OCI-LY3 (cell line): ENCODE results near the gene AGBL4.

ENCODE experiments used
- H2AFZ ChIP-seq: fragments of 200-600, 300-600 bp; shearing (Covaris generic); 2 replicates; pipeline ENCODE4 v1.6.0; 2014; ENCODE audit warnings: antibody characterized with exemption, low read depth, low read length
- H3K27ac ChIP-seq: fragments of 200-600, 300-600 bp; sonication (generic); 2 replicates; pipeline ENCODE4 v1.5.1; 2014; ENCODE audit warnings: mild to moderate bottlenecking, low read length, moderate library complexity, mixed read lengths
- H3K27me3 ChIP-seq: fragments of 200-600, 300-600 bp; sonication (generic); 2 replicates; pipeline ENCODE4 v1.6.1; 2014; ENCODE audit warnings: low read depth, low read length, mixed read lengths
- H3K36me3 ChIP-seq: fragments of 200-600, 300-600 bp; sonication (generic); replicated peaks from 2 replicates; pipeline ENCODE3; 2014; ENCODE audit warnings: low read depth, low read length, mixed read lengths
- H3K4me1 ChIP-seq: fragments of 300-600, 200-600 bp; sonication (generic); 2 replicates; pipeline ENCODE4 v1.6.1; 2014; ENCODE audit warnings: low read length, mixed read lengths
- H3K4me2 ChIP-seq: fragments of 200-600, 300-600 bp; sonication (generic); 2 replicates; pipeline ENCODE4 v1.6.1; 2014; ENCODE audit warnings: low read length, mixed read lengths
- H3K4me3 ChIP-seq: fragments of 300-600, 200-600 bp; sonication (generic); 2 replicates; pipeline ENCODE4 v1.5.1; 2014; ENCODE audit warnings: antibody characterized with exemption, mild to moderate bottlenecking, low read length, moderate library complexity
- H3K79me2 ChIP-seq: fragments of 300-600, 200-600 bp; shearing (Covaris generic); 2 replicates; pipeline ENCODE4 v1.6.1; 2014; ENCODE audit warnings: mild to moderate bottlenecking, low read length, mixed read lengths
- H3K9ac ChIP-seq: fragments of 300-600, 200-600 bp; shearing (Covaris generic); 2 replicates; pipeline ENCODE4 v1.6.0; 2014; ENCODE audit warnings: mild to moderate bottlenecking, low read length, moderate library complexity
- H3K9me3 ChIP-seq: fragments of 200-600, 300-600 bp; shearing (Covaris generic); 2 replicates; pipeline ENCODE4 v1.6.1; 2014; ENCODE audit warnings: low read length, mixed read lengths; ENCODE audit not compliant: insufficient read depth
- H4K20me1 ChIP-seq: fragments of 200-600, 300-600 bp; sonication (generic); 2 replicates; pipeline ENCODE4 v1.6.1; 2016; ENCODE audit warnings: low read length, mixed read lengths; ENCODE audit not compliant: insufficient read depth
- CTCF ChIP-seq: fragments of 200-600, 300-600 bp; sonication (generic); IDR thresholded peaks from 2 replicates; pipeline ENCODE4 v1.5.1; 2014; ENCODE audit warnings: antibody characterized with exemption, low read length, low read depth
- EZH2phosphoT487 ChIP-seq: fragments of 200-600 bp; shearing (Covaris generic); IDR thresholded peaks from 2 replicates; pipeline ENCODE4 v1.6.1; 2018; ENCODE audit warnings: antibody characterized with exemption, mixed run types, low read depth

The AGBL4 gene

GRCh38 chr1:48670234-48671020, 1353.3 kb downstream of the AGBL4 start:
- Histone ChIP-seq H3K9ac (no peak overlapping the region), H3K36me3 (no peaks in the 10 kb centered on the region), H3K9me3 (no peaks in the 10 kb centered on the region), H2AFZ (no peak overlapping the region), H3K79me2 (no peaks in the 10 kb centered on the region), H3K4me2 (no peak overlapping the region), H3K4me3 (no peak overlapping the region), H3K4me1 (peaks cover 17% of the 10 kb centered on the region), H3K27me3 (no peaks in the 10 kb centered on the region), H3K27ac (no peak overlapping the region), H4K20me1 (no peaks in the 10 kb centered on the region)
- TF ChIP-seq EZH2phosphoT487 (no peak), CTCF (no peak)

- Histone ChIP-seq H4K20me1 (no peaks in the 10 kb centered on the region), H3K79me2 (no peaks in the 10 kb centered on the region), H3K27me3 (no peaks in the 10 kb centered on the region; the same call in 1 of the 2 replicates), H3K36me3 (no peaks in the 10 kb centered on the region), H3K4me3 (no peak overlapping the region), H3K9me3 (no peaks in the 10 kb centered on the region), H3K4me2 (no peak overlapping the region), H3K9ac (no peak overlapping the region), H2AFZ (no peak overlapping the region), H3K27ac (no peak overlapping the region), H3K4me1 (no peaks in the 10 kb centered on the region)
- TF ChIP-seq CTCF, result no peak
- TF ChIP-seq EZH2phosphoT487, result no peak
Observed at GRCh38 chr1:48668339-48668738, 1355.4 kb downstream of the AGBL4 start.

- no peak for TF ChIP-seq EZH2phosphoT487
- TF ChIP-seq CTCF, result no peak
- H3K4me2 ChIP-seq, result no peak overlapping the region
Observed at GRCh38 chr1:48667782-48668181, 1356.0 kb downstream of the AGBL4 start.

GRCh38 chr1:48665708-48666407, 1357.9 kb downstream of the AGBL4 start:
- no peaks in the 10 kb centered on the region for H4K20me1 ChIP-seq
- H3K27me3 ChIP-seq, result no peaks in the 10 kb centered on the region; the same call in 1 of the 2 replicates
- TF ChIP-seq EZH2phosphoT487, result no peak
- TF ChIP-seq CTCF, result no peak
- no peaks in the 10 kb centered on the region for H3K79me2 ChIP-seq
- no peak overlapping the region for H3K4me2 ChIP-seq
- H3K36me3 ChIP-seq, result no peaks in the 10 kb centered on the region
- no peaks in the 10 kb centered on the region for H3K9me3 ChIP-seq
- H3K9ac ChIP-seq, result no peak overlapping the region
- no peak overlapping the region for H3K27ac ChIP-seq
- H3K4me3 ChIP-seq, result no peak overlapping the region
- no peaks in the 10 kb centered on the region for H3K4me1 ChIP-seq
- no peak overlapping the region for H2AFZ ChIP-seq

More at GRCh38 chr1:48667782-48668181, 1356.0 kb downstream of the AGBL4 start:
- Histone ChIP-seq H3K9me3 (no peaks in the 10 kb centered on the region), H3K79me2 (no peaks in the 10 kb centered on the region), H3K9ac (no peak overlapping the region), H4K20me1 (no peaks in the 10 kb centered on the region), H3K4me1 (no peaks in the 10 kb centered on the region), H3K36me3 (no peaks in the 10 kb centered on the region), H3K27me3 (no peaks in the 10 kb centered on the region; the same call in 1 of the 2 replicates), H2AFZ (no peak overlapping the region), H3K27ac (no peak overlapping the region), H3K4me3 (no peak overlapping the region)
